OCI-LY3 (cell line): ENCODE measurements around the gene ZNF224.

Experiments
- H2AFZ ChIP-seq: fragments of 200-600, 300-600 bp; shearing (Covaris generic); 2 replicates; pipeline ENCODE4 v1.6.0; 2014; ENCODE audit warnings: antibody characterized with exemption, low read depth, low read length
- H3K27ac ChIP-seq: fragments of 200-600, 300-600 bp; sonication (generic); 2 replicates; pipeline ENCODE4 v1.5.1; 2014; ENCODE audit warnings: mild to moderate bottlenecking, low read length, moderate library complexity, mixed read lengths
- H3K27me3 ChIP-seq: fragments of 200-600, 300-600 bp; sonication (generic); 2 replicates; pipeline ENCODE4 v1.6.1; 2014; ENCODE audit warnings: low read depth, low read length, mixed read lengths
- H3K36me3 ChIP-seq: fragments of 200-600, 300-600 bp; sonication (generic); replicated peaks from 2 replicates; pipeline ENCODE3; 2014; ENCODE audit warnings: low read depth, low read length, mixed read lengths
- H3K4me1 ChIP-seq: fragments of 300-600, 200-600 bp; sonication (generic); 2 replicates; pipeline ENCODE4 v1.6.1; 2014; ENCODE audit warnings: low read length, mixed read lengths
- H3K4me2 ChIP-seq: fragments of 200-600, 300-600 bp; sonication (generic); 2 replicates; pipeline ENCODE4 v1.6.1; 2014; ENCODE audit warnings: low read length, mixed read lengths
- H3K4me3 ChIP-seq: fragments of 300-600, 200-600 bp; sonication (generic); 2 replicates; pipeline ENCODE4 v1.5.1; 2014; ENCODE audit warnings: antibody characterized with exemption, mild to moderate bottlenecking, low read length, moderate library complexity
- H3K79me2 ChIP-seq: fragments of 300-600, 200-600 bp; shearing (Covaris generic); 2 replicates; pipeline ENCODE4 v1.6.1; 2014; ENCODE audit warnings: mild to moderate bottlenecking, low read length, mixed read lengths
- H3K9ac ChIP-seq: fragments of 300-600, 200-600 bp; shearing (Covaris generic); 2 replicates; pipeline ENCODE4 v1.6.0; 2014; ENCODE audit warnings: mild to moderate bottlenecking, low read length, moderate library complexity
- H3K9me3 ChIP-seq: fragments of 200-600, 300-600 bp; shearing (Covaris generic); 2 replicates; pipeline ENCODE4 v1.6.1; 2014; ENCODE audit warnings: low read length, mixed read lengths; ENCODE audit not compliant: insufficient read depth
- H4K20me1 ChIP-seq: fragments of 200-600, 300-600 bp; sonication (generic); 2 replicates; pipeline ENCODE4 v1.6.1; 2016; ENCODE audit warnings: low read length, mixed read lengths; ENCODE audit not compliant: insufficient read depth
- CTCF ChIP-seq: fragments of 200-600, 300-600 bp; sonication (generic); IDR thresholded peaks from 2 replicates; pipeline ENCODE4 v1.5.1; 2014; ENCODE audit warnings: antibody characterized with exemption, low read length, low read depth
- EZH2phosphoT487 ChIP-seq: fragments of 200-600 bp; shearing (Covaris generic); IDR thresholded peaks from 2 replicates; pipeline ENCODE4 v1.6.1; 2018; ENCODE audit warnings: antibody characterized with exemption, mixed run types, low read depth

The ZNF224 gene

GRCh38 chr19:44069415-44069814, 24.7 kb upstream of the ZNF224 start:
- Histone ChIP-seq H3K79me2 (no peaks in the 10 kb centered on the region), H3K36me3 (no peaks in the 10 kb centered on the region), H3K9me3 (peaks cover 12% of the 10 kb centered on the region), H3K27me3 (no peaks in the 10 kb centered on the region), H3K4me1 (no peaks in the 10 kb centered on the region), H3K4me3 (no peak overlapping the region), H2AFZ (no peak overlapping the region), H3K9ac (no peak overlapping the region), H4K20me1 (no peaks in the 10 kb centered on the region), H3K4me2 (no peak overlapping the region), H3K27ac (no peak overlapping the region)
- TF ChIP-seq EZH2phosphoT487: no peak
- TF ChIP-seq CTCF: no peak

GRCh38 chr19:44071824-44072542, 22.2 kb upstream of the ZNF224 start, which contains the start of gene ZNF284:
Gene ZNF284, plus strand, starts transcription at chr19:44072159. Its CDS starts 4,231 bp downstream, at chr19:44076390.
- no peak within 1 kb of the TSS for H3K4me2 ChIP-seq
- H3K9ac ChIP-seq: no peak within 1 kb of the TSS
- no peak within 1 kb of the TSS for H2AFZ ChIP-seq
- H3K36me3 ChIP-seq: no peaks in the 10 kb centered on the region
- no peaks in the 10 kb centered on the region for H3K4me1 ChIP-seq
- no peaks in the 10 kb centered on the region for H3K79me2 ChIP-seq
- no peaks in the 10 kb centered on the region for H3K27me3 ChIP-seq
- H3K9me3 ChIP-seq: peaks cover under 1% of the 10 kb centered on the region; the same call in 1 of the 2 replicates
- no peak within 1 kb of the TSS for H3K27ac ChIP-seq
- TF ChIP-seq EZH2phosphoT487 (no peak), CTCF (no peak)
- no peaks in the 10 kb centered on the region for H4K20me1 ChIP-seq
- H3K4me3 ChIP-seq: no peak within 1 kb of the TSS

GRCh38 chr19:44072543-44073401, 21.4 kb upstream of the ZNF224 start:
- Histone ChIP-seq H3K27me3 (no peaks in the 10 kb centered on the region), H3K4me2 (no peak overlapping the region), H4K20me1 (no peaks in the 10 kb centered on the region), H2AFZ (no peak overlapping the region), H3K9me3 (peaks cover 5% of the 10 kb centered on the region; the same call in 1 of the 2 replicates), H3K4me1 (no peaks in the 10 kb centered on the region), H3K4me3 (no peak overlapping the region), H3K79me2 (no peaks in the 10 kb centered on the region), H3K36me3 (no peaks in the 10 kb centered on the region), H3K27ac (no peak overlapping the region), H3K9ac (no peak overlapping the region)
- TF ChIP-seq EZH2phosphoT487: no peak
- TF ChIP-seq CTCF: no peak

GRCh38 chr19:44076325-44076724, 17.8 kb upstream of the ZNF224 start:
- Histone ChIP-seq H3K9ac (no peak overlapping the region), H3K4me2 (no peak overlapping the region), H2AFZ (no peak overlapping the region), H3K9me3 (peaks cover 8% of the 10 kb centered on the region; the same call in 1 of the 2 replicates), H3K79me2 (no peaks in the 10 kb centered on the region), H3K36me3 (no peaks in the 10 kb centered on the region), H4K20me1 (no peaks in the 10 kb centered on the region), H3K27me3 (no peaks in the 10 kb centered on the region), H3K4me1 (no peaks in the 10 kb centered on the region), H3K27ac (no peak overlapping the region), H3K4me3 (no peak overlapping the region)
- TF ChIP-seq EZH2phosphoT487 (no peak), CTCF (no peak)
